GM19438 (cell line): Measurements from ENCODE around the gene GSE1.

ENCODE experiments used
- ATAC-seq: cut with Tn5 transposase; IDR thresholded peaks from one replicate; pipeline ENCODE4 v1.9.1; 2021; ENCODE audit warnings: low read depth; ENCODE audit not compliant: unreplicated experiment

Gene GSE1

DNA sequence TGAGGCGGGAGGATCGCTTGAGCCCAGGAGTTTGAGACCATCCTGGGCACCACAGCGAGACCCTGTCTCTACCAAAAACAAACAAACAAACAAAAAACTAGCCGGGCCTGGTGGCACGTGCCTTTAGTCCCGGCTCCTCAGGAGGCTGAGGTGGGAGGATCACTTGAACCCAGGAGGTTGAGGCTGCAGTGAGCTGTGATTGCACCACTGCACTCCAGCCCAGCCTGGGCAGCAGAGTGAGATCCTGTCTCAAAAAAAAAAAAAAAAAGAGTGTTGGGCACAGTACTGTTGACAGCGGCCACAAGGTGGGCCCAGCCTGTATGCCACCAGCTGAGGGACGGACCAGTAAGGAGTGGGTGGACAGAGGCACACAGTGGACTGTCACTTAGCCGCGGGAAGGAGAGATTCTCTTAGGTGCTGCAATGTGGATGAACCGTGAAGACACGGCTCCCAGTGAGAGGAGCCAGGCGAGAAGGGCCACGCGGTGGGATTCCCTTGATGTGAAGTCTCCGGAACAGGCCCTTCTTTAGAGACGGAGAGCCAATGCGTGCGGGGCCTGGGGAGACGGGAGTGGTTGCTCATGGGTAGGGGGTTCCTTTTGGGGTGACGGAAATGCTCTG is 31.1 kb downstream of the GSE1 start:
- no peak for ATAC-seq

DNA sequence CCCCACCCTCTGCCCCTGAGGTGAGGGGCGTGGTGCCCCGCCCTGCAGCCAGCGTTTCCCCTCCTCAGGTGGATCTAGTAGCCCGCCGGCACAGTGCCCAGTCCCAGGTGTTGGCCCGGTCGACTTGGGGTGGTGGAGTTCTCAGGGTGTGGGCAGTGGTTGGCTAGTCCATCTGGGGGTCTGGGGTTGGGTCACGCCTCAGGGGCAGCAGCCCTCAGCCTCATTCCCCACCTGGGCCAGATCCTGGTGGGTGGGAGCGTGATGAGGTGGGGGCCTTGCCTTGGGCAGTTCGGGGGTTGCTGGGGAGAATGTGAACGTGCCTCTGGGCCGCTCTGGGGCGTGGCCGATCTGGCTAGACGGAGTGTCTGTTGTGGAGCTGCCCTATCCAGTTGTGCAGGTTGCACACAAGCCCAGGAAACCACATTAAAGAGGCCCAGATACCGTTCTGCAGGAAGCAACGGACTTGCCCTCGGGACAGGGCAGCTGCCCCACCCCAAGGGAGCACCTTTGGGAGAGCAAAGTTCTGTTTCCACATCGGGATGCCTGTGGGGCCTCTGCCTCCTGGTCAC is 32.0 kb downstream of the GSE1 start:
- no peak for ATAC-seq

DNA sequence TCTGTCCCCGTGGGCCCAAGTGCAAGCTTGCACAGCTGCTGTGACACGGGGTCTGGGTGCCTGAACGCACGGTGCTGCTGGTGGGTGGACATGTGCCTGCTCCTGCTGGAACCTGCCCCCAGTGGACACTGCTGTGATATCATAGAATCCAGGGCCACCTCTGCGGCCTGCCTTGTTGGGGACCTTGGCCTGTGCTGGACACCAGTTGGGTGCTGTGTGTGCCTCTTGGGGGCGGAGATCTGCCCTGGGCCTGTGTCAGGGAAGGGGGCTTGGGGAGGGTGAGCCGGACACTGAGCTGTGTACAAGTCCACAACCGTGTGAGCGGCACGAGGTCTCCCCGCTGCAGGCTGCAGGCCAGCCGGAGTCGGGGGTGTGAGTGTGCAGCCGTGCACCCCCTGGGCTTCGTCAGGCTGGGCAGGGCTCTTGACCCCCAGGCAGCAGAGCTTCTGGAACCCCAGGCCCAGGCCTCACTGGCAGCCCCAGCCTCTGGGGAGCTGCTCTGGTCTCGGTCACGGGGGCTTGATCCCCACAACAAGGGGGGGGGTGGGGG is 33.3 kb downstream of the GSE1 start:
- no peak for ATAC-seq

DNA sequence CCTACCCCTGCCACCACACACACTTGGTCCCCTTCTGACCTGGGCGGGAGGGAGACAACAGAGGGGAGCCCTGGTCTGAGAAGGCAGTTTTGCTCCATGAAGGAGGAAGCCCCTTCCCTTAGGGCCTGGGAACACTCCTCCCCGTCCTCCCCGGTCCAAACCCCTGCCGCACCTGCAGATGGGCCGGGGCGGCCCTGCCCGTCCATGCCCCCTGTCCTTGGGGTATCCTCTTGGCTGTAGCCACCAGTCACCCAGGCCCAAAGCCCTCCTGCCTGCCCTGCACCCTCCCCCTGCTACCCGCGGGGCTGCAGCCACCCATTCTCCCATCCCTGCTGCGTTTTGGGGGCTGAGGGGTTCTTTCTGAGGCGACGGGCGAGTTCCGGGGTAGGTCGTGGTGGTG is 33.9 kb downstream of the GSE1 start:
- ATAC-seq = no peak

DNA sequence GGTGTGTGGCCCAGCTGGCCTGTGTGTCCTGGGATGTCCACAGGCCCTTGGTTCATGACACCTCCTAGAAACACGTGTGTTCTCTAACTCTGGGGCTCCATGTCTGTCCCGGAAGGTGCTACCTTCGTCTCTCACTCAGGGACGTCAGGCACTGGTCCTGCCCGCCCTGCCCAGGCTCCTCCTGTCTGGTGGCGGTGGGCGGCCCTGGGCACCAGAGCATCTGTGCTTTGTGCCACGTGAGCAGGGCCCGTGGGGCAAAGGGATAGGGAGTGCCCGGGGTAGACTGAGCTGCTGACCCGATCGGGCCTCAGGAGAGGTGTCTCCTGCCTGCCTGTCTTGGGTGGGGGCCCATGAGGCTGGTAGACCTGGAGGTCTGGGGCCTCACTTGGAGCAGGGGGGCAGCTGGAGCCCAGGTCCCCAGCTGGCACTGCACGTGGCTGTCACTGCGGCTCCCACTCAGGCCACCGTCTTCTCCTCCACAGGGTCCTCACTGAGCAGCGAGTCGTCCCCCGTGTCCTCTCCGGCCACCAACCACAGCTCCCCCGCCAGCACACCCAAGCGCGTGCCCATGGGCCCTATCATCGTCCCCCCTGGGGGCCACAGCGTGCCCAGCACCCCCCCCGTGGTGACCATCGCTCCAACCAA is 35.1 kb downstream of the GSE1 start:
- ATAC-seq = no peak

DNA sequence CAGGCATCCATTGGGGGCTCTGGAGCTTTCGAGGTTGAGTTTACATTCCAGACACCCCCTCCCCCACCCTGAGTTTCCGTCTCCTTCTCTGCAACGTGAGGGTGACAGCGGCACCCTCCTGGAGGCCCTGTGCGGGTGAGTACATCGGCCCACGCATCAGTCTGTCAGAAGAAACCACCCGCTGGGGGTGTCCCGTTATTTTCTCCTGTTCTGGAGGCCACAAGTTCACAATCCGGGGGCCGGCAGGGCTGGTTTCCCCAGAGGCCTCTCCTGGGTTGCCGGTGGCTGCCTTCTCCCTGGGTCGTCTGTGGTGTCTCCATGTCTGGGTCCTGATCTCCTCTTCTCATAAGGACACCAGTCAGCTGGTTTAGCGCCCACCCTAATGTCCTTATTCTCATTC is 35.7 kb downstream of the GSE1 start:
- no peak for ATAC-seq

DNA sequence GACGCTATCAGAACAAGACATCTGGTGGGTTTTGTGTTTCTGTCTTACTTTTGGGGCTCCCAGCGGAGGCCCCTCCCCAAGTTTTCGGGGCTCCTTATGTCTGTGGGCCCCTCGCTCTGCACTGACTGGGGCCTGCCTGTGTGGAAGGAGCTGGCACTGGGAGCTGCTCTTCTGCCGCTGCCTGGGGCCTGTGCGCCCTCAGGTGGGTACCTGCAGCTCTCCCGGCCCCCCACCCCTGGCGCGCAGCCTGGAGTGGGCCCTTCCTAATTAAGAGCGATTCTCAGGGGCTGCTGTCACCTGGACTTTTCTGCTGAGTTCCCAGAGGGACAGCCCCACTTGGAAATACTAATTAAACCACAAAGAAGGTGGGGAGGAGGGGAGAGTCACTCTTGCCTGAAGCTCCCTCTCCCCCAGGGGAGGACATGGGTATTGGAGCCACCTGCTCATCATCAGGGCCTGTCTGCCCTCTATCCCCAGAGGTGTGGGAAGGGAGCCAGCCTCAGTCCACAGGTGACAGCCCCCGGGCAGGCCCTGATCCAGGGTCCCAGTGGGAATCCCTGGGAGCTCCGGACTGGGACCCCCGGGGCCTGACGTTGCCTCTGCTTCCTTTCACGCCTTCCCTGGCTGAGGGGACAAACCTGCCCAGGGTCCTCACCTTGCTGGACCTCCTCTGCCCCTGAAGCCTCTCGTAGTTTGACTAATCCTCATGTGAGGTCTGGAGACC is 36.5 kb downstream of the GSE1 start:
- no peak for ATAC-seq

DNA sequence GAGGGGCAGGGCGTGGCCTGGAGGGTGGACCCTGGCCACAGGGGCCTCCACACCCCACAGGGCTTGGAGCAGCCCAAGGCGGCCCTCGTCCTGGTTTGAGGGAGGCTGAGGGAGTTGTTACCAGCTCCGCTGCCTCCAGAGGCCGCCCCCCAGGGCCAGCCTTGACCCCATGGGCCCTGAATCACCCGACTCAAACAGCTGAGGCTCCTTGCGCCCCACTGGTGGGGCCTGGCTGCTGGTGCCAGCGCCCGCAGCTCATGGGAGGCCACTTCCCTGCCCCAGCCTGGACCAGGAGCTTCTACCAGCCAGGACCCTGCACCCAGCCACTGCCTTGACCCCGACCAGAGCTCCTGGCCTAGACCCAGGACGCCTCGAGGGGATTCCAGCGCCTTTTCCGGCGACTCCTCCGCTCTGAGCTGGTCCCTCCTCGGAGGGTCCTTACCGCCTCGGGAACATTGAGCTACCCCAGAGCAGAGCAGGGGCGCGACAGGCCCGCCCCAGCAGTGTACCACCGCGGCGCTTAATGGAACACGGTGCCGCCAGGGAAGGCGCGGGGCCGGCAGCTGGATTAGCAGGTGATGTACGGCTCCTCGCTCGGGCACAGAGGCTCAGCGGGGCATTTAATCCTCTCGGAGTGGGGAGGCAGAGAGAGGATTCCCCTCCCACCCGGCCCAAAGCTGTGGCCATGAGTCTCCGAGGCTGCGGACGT is 37.2 kb downstream of the GSE1 start:
- no peak for ATAC-seq

DNA sequence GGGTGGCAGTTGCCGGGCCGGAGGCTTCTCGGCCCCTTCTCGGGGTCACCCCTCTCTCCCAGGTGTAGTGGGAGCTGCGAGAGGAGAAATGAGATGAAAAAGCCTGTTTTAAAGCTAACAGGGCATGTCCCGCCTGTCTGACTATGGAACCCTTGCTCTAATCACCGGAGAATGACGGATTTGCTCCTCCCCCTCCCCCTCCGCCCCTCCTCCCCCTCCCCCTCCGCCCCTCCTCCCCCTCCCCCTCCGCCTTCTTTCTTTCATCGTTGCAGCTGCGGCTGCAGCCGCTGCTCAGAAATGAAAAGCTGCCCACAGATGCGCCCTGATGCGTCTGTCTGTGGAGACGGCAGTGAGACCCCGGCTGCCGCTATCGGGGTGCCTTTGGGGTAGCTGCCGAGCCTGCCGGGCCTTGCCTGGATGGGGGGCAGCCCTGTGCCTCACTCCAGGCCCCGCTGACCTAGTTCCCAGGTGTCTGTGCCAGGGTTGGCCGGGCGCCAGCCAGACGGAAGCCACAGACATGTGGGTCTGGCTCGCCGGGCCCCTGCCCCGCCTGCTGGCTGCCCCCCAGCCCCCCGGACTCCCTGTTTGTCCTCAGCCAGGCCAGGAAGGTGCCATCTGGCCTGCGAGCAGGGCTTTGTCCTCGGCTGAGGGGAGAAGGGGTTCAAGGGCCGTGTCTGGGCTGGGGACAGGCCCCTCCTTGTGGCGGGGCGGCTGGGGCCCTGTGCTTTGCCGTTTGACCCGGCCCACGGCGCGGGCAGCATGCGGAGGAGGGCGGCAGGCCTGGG is 37.9 kb downstream of the GSE1 start:
- ATAC-seq = no peak

DNA sequence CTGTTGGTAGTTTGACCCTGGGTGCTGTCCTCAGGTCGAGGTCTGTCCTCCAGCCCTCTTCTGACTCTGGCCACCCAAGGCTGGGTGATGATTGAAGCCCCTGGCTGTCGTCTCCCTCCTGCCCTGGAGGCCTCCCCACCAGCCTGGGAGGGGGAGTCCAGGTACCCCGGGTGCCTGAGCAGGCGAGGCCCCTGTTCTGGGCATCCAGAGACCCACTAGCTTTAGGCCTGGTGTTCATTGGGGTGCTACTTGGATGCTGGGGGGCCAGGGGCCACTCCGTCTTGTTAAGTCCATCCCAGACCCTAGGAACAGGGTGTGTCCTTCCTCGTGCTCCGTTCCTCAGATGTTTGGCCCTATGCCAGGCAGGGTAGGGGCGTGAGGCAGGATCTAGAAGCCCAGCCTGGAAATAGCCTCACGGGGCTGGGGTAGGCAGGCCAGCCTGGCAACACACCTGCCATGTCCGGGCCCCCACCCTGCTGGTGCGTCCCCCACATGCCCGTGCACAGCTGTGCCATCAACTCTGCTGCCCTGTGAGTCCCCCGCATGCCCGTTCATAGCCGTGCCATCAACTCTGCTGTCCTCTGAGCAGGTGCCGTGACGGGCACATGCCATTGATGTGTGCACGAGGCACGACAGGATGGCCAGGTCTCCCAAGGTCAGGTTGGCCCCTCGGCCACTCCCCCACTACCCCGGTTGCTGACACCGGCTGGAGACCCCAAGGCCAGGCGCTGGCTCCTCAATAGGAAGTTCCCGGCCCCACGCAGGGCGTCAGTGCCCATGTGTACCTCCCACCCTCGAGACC is 38.7 kb downstream of the GSE1 start:
- no peak for ATAC-seq

DNA sequence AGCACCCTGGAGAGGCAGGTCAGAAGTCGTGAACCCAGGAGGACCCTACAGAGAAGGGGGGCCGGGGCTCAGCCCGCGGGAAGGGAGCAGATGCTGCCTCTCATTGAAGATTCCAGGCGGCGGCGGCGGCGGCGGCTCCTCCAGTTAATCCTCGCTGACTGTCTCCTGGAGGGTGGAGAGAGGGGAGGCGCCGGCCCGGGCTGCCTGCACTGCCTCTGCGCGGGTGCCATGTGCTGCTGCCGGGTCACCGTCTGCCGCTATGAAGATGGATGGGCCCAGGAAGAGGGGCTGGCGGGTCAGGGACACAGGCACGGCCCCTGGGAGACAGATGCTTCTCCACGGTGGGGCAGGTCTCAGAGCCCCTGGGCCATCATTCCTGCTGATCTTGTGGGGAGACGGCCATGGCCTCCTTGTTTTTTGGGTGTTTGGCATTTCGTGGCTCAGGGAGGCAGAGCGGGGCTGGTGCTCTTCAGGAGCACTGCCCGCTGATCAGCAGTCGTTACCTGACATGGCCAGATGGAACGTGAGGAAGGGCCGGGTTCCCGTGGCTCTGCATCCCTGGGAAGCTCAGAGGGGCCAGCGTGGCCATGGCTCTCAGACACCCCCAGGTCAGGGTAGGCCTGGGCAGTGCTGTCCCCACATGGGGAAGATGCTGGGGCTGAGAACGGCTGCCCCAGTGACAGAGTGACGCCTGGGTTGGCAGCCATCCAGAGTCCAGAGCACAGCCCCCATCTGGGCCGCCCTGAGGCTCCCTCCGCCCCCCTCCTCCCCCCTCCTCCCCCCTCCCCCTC is 39.5 kb downstream of the GSE1 start:
- ATAC-seq = no peak

DNA sequence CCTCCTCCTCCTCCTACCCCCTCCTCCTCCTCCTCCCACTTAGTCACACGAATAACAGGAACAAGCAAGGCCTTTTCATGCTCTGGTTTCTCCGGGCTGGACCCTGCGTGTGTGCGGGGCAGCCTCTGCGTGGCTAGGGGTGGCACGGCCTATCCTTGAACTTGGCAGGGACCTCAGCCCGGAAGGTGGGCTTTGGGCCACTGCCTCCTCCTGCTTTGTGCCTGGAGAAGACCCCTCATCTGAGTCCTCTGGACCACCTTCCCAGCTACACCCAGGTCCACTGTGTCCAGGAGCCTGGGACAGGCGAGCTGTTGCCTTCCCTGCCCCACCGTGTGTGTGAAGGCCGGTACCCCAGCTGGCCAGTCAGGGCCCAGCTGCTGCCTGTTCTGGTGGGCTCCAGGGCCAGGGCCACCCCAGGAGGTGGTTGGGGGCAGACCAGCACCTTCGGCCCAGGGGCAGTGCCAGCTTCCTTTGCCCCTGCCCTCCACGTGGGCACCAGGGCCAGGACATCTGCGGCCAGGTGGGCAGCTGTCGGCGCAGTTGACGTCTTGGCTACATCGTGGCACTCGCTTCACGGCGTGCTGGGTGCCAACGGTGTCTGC is 40.3 kb downstream of the GSE1 start:
- no peak for ATAC-seq

DNA sequence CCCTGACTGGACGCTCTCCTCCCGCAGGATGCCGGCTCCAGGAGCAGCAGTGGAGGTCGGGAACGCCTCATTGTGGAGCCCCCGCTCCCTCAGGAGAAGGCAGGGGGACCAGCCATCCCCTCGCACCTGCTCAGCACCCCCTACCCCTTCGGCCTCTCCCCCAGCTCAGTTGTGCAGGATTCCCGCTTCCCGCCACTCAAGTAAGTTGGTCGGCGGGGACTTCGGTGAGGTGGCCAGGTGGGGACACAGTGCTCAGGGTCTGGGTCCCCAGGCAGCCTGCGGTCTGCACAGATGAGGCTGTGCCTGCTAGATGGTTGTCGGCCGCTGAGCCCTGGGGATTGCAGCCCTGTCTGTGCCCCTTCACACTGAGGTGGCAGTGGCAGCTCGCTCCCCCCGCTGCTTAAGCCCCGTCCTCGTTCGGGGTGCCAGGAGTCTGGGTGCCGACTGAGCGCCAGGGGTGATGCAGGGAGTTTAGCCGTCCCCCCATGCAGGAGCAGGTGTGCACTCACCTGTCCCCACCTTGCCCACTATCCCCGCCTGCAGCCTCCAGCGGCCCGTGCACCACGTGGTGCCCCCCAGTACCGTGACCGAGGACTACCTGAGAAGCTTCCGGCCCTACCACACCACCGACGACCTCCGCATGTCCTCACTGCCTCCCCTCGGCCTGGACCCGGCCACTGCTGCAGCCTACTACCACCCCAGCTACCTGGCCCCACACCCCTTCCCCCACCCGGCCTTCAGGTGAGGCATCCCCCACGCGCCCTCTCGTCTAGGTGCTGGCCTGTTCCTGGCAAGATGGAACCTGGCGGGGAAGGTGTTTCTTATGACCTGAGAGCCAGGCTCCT is 41.4 kb downstream of the GSE1 start:
- ATAC-seq = no peak

DNA sequence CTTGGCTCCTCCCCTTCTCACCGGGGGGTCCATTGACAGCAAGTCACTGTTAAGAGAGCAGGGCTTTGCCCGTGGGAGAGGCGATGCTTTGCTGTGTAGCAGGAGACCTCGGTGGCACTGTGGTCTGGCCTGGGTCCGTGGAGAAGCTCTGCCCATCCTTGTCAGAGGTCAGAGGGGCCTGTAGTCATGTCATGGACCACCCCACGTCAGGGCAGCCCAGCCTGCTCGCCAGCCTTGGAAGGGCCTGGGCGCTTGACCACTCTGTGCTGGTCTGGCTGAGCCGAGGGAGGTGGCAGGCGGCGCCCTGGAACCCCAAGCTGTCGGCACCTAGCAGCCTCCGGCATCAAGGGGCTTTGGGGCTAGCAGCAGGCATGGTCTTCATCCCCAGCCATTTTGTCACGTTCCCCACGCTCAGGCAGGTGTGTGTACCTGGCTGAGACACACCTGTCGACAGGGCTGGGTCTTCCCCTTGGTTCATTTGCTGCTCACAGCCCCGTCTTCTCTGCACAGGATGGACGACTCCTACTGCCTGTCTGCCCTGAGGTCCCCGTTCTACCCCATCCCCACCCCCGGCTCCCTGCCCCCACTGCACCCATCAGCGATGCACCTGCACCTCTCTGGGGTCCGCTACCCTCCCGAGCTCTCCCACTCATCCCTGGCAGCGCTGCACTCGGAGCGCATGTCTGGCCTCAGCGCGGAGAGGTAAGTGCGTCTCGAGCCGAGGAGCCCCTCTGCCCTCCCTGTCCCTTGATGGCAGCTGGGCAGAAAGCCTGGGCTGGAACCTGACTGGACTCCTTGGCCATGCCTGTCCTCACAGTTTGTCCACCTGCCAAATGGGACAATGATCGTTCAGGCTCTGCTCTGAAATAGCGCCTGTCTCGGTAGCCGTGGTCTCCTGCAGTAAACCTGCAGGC is 42.4 kb downstream of the GSE1 start:
- no peak for ATAC-seq

DNA sequence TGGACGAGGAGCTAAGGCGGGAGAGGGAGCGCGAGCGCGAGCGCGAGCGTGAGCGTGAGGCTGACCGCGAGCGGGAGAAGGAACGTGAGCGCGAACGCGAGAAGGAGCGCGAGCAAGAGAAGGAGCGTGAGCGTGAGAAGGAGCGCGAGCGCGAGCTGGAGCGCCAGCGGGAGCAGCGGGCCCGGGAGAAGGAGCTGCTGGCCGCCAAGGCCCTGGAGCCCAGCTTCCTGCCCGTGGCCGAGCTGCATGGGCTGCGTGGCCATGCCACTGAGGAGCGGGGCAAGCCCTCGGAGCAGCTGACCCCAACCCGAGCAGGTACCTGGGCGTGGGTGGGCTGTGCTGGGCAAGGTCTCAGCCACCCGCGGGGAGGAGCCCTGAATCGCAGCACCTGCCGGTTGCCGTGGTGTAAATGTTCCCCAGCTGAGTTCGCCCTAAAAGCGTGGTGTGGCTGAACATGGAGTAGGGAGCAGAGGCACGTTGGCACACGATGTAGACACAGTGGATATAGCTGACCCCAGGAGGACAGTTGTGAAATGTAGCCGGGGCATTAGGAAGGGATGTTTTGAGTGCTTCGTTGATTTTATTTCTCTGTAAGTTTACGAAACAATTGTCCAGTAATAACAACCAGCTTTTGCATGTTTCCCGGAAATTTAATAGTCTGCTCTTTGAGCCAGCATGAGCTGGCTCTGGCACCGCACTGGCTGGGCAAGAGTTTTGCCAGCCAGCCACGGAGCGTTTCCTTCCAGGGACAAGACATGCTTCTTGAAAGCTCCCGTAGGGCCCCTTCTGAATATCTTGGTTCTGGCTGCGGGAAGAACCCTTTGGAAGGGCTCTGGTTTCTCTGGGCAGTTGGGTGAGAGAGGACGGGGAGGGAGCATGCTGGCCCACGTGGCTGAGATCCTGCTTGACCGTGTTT is 43.5 kb downstream of the GSE1 start:
- no peak for ATAC-seq
